K562 (cell line): ENCODE measurements around the gene MARCHF7. TPM values are rescaled to one million over a fixed set of nuclear protein-coding genes. Genes with fewer than 3 reads are reported as not detected.

Source experiments
- HNRNPLL ChIP-seq: fragments of 200-400 bp; formaldehyde crosslinking; IDR thresholded peaks from 2 replicates; pipeline ENCODE4 v1.6.1; 2017; ENCODE audit warnings: low read length, low read depth, mild to moderate bottlenecking; ENCODE audit not compliant: poor library complexity, severe bottlenecking
- KAT2B ChIP-seq: IDR thresholded peaks from one replicate; pipeline ENCODE4 v1.6.1; 2012; ENCODE audit warnings: low read depth, mild to moderate bottlenecking, control low read depth, inconsistent platforms, low read length, moderate library complexity
- NCOA6 ChIP-seq: fragments of 450-650 bp; IDR thresholded peaks from 2 replicates; pipeline ENCODE4 v1.6.1; 2017; ENCODE audit warnings: mild to moderate bottlenecking
- PHTF2 ChIP-seq: fragments of 250-450 bp; sonication (Bioruptor Pico); IDR thresholded peaks from 2 replicates; pipeline ENCODE4 v1.5.0; 2021; ENCODE audit warnings: mild to moderate bottlenecking
- RBM17 ChIP-seq: fragments of 200-400 bp; formaldehyde crosslinking; IDR thresholded peaks from 2 replicates; pipeline ENCODE4 v1.6.1; 2017; ENCODE audit warnings: low read depth, mild to moderate bottlenecking, low read length, borderline replicate concordance
- SNIP1 ChIP-seq: fragments of 450-650 bp; IDR thresholded peaks from 2 replicates; pipeline ENCODE4 v1.7.1; 2017; ENCODE audit warnings: low read depth, mild to moderate bottlenecking
- ZNF253 ChIP-seq: fragments of 250-450 bp; sonication (Bioruptor Pico); conservative IDR thresholded peaks from 2 replicates; pipeline ENCODE4 v1.6.1; 2021; ENCODE audit warnings: mild to moderate bottlenecking
- ZNF3 ChIP-seq: fragments of 250-450 bp; sonication (Bioruptor Pico); IDR thresholded peaks from 2 replicates; pipeline ENCODE4 v1.5.0; 2021; ENCODE audit warnings: mild to moderate bottlenecking, moderate library complexity
- polyA plus RNA-seq, 8 experiments: library from polyadenylated mRNA; depleted of rRNA in 4 of 8; stranded (reverse) in 5 of 8; unstranded in 3 of 8; fragments of >200 nt; fragmentation: Nextera tagmentation in 2 of 8; fragmentation: Illumina TruSeq in 1 of 8; extraction: Ambion mirVana in 2 of 8; extraction: Trizol in 1 of 8; gene quantifications; 2 replicates each; pipeline versions ENCODE4 v1.2.1 to v1.2.3, GENCODE V29; 2011 to 2014; ENCODE audit warnings: inconsistent platforms in 1 of 8, missing spikeins in 1 of 8
- total RNA-seq, 7 experiments: library from RNA; depleted of rRNA in 6 of 7; stranded (reverse); fragments of >200 nt in 6 of 7; fragmentation: Illumina TruSeq in 2 of 7; extraction: Trizol in 2 of 7; gene quantifications; 2 replicates each; pipeline versions ENCODE4 v1.2.1 to v1.2.3, GENCODE V29; 2011 to 2021; ENCODE audit warnings: low replicate concordance in 1 of 7
- TF ChIP-seq, protein P1 (sequence below), 2 experiments: fragments of 450-650 bp in 1 of 2; sonication (generic) in 1 of 2; formaldehyde crosslinking in 1 of 2; IDR thresholded peaks; 2 replicates each; pipeline versions ENCODE4 v1.7.1 to v1.9.0; 2016 to 2022; ENCODE audit warnings: inconsistent platforms in 1 of 2, mild to moderate bottlenecking in 1 of 2, missing genetic modification reagents in 1 of 2
- TF ChIP-seq, protein P2 (sequence below), 3 experiments: fragments of 200-800 bp in 1 of 3; fragments of 250-450 bp in 1 of 3; fragments of 450-650 bp in 1 of 3; sonication (Bioruptor Pico) in 1 of 3; sonication (Bioruptor generic) in 1 of 3; formaldehyde crosslinking in 1 of 3; IDR thresholded peaks; 2 replicates each; pipeline versions ENCODE4 v1.6.1 to v1.8.0; 2016 to 2022; ENCODE audit warnings: mild to moderate bottlenecking in 2 of 3, missing genetic modification characterization in 2 of 3, missing compliant biosample characterization in 1 of 3, moderate library complexity in 1 of 3
- TF ChIP-seq, protein P3 (sequence below): fragments of 450-650 bp; IDR thresholded peaks from 2 replicates; pipeline ENCODE4 v1.6.1; 2018; ENCODE audit warnings: mild to moderate bottlenecking, low read depth; ENCODE audit not compliant: partially characterized antibody

MARCHF7 gene
- total and polyA plus RNA-seq, 9 of the 15 experiments (the other 6 are each of a cell fraction or from before 2014, with no cell fraction given), result 58.2 to 137 (median 86.7) TPM

DNA sequence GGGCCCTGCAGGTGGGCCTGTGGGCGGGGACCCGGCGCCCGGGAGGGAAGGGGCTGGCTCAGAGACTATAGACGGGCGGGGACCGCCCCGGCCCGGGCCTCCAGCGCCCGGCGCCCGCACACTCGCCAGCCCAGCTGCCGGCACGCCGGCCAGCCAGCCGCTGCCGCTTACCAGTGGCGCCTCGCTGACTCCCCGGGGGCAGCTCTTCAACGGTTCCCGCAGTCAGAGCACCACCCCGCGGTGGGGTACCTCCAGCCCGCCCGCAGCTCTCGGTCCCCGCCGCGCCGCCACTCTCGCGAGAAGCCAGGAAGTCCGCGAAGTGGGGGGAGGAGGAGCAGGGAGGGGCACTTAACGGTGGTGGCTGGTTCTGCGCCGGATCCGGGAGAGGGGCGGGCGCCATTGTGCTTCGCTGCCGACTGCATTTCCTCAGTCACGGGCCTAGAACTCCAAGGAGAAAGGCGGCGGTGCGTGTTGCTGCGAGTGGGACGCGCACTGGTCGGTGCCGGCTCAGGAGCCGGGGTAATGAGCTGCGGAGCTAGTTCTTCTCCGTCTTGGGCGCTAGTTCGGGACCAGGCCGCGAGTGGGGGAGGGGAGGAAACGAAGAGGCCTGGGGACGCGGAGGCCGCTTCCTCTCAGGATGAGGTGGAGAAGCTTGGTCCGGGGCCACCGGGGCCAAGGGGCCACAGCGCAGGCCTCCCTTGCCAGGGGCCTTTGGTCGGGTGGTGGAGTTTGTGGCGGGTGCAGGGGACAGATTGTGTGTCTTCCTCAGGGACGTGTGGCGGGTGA lies at the start of gene MARCHF7 (continued):
- TF ChIP-seq, protein P1, sequence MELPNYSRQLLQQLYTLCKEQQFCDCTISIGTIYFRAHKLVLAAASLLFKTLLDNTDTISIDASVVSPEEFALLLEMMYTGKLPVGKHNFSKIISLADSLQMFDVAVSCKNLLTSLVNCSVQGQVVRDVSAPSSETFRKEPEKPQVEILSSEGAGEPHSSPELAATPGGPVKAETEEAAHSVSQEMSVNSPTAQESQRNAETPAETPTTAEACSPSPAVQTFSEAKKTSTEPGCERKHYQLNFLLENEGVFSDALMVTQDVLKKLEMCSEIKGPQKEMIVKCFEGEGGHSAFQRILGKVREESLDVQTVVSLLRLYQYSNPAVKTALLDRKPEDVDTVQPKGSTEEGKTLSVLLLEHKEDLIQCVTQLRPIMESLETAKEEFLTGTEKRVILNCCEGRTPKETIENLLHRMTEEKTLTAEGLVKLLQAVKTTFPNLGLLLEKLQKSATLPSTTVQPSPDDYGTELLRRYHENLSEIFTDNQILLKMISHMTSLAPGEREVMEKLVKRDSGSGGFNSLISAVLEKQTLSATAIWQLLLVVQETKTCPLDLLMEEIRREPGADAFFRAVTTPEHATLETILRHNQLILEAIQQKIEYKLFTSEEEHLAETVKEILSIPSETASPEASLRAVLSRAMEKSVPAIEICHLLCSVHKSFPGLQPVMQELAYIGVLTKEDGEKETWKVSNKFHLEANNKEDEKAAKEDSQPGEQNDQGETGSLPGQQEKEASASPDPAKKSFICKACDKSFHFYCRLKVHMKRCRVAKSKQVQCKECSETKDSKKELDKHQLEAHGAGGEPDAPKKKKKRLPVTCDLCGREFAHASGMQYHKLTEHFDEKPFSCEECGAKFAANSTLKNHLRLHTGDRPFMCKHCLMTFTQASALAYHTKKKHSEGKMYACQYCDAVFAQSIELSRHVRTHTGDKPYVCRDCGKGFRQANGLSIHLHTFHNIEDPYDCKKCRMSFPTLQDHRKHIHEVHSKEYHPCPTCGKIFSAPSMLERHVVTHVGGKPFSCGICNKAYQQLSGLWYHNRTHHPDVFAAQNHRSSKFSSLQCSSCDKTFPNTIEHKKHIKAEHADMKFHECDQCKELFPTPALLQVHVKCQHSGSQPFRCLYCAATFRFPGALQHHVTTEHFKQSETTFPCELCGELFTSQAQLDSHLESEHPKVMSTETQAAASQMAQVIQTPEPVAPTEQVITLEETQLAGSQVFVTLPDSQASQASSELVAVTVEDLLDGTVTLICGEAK (IDR thresholded peaks at IDR 0.05), result no peak
- TF ChIP-seq, protein P1 (CRISPR knock-in tag; IDR thresholded peaks at IDR 0.05), result no peak
- peak; percentile 52; the same call in 1 of the 2 replicates for TF ChIP-seq SNIP1
- TF ChIP-seq KAT2B, result no peak
- TF ChIP-seq, protein P2, sequence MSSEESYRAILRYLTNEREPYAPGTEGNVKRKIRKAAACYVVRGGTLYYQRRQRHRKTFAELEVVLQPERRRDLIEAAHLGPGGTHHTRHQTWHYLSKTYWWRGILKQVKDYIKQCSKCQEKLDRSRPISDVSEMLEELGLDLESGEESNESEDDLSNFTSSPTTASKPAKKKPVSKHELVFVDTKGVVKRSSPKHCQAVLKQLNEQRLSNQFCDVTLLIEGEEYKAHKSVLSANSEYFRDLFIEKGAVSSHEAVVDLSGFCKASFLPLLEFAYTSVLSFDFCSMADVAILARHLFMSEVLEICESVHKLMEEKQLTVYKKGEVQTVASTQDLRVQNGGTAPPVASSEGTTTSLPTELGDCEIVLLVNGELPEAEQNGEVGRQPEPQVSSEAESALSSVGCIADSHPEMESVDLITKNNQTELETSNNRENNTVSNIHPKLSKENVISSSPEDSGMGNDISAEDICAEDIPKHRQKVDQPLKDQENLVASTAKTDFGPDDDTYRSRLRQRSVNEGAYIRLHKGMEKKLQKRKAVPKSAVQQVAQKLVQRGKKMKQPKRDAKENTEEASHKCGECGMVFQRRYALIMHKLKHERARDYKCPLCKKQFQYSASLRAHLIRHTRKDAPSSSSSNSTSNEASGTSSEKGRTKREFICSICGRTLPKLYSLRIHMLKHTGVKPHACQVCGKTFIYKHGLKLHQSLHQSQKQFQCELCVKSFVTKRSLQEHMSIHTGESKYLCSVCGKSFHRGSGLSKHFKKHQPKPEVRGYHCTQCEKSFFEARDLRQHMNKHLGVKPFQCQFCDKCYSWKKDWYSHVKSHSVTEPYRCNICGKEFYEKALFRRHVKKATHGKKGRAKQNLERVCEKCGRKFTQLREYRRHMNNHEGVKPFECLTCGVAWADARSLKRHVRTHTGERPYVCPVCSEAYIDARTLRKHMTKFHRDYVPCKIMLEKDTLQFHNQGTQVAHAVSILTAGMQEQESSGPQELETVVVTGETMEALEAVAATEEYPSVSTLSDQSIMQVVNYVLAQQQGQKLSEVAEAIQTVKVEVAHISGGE (CRISPR knock-in tag; IDR thresholded peaks at IDR 0.05), result no peak; a peak in 2 of 6 replicates
- TF ChIP-seq RBM17, result no peak
- no peak for TF ChIP-seq ZNF3 (CRISPR knock-in tag)
- TF ChIP-seq, protein P3, sequence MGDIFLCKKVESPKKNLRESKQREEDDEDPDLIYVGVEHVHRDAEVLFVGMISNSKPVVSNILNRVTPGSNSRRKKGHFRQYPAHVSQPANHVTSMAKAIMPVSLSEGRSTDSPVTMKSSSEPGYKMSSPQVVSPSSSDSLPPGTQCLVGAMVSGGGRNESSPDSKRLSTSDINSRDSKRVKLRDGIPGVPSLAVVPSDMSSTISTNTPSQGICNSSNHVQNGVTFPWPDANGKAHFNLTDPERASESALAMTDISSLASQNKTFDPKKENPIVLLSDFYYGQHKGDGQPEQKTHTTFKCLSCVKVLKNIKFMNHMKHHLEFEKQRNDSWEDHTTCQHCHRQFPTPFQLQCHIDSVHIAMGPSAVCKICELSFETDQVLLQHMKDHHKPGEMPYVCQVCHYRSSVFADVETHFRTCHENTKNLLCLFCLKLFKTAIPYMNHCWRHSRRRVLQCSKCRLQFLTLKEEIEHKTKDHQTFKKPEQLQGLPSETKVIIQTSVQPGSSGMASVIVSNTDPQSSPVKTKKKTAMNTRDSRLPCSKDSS, result no peak
- no peak for TF ChIP-seq NCOA6
- no peak for TF ChIP-seq ZNF253 (CRISPR knock-in tag)
- peak; percentile 91 for TF ChIP-seq HNRNPLL
- TF ChIP-seq PHTF2, result 0 out of 2 replicates have a peak, but pooled peaks have one; percentile 46
